Prostate gland (tissue), 2 donors: ENCODE data around the gene DERL2. TPM values are rescaled to one million over a fixed set of nuclear protein-coding genes. Genes with fewer than 3 reads are reported as not detected.
A peak's percentile ranks its signal among the peaks of the same experiment; 100 is the strongest.
"Not testable (repeated sequence)": the region's sequence is repeated elsewhere in the genome, so short reads cannot be mapped to it uniquely, and the experiment has no call there.

Experiments used
- DNase-seq: peaks from one replicate; pipeline ENCODE4 v3.0.0-alpha.2; 2019; ENCODE audit warnings: low spot score
- H3K27ac ChIP-seq, 2 donors: fragments of 200-600 bp; sonication (generic); 2 replicates each; pipeline ENCODE4 v1.5.1; 2017 to 2019
- H3K27me3 ChIP-seq: fragments of 200-600 bp; sonication (generic); replicated peaks from 2 replicates; pipeline ENCODE4 v1.5.1; 2019; ENCODE audit not compliant: insufficient read depth
- H3K36me3 ChIP-seq, 2 donors: fragments of 200-600 bp; sonication (generic); 1 replicate in 1 of 2; 2 replicates in 1 of 2; pipeline versions ENCODE4 v1.5.1 to v1.8.1; 2017 to 2019
- H3K4me1 ChIP-seq: fragments of 200-600 bp; sonication (generic); replicated peaks from 2 replicates; pipeline ENCODE4 v1.5.1; 2019
- H3K4me3 ChIP-seq, 2 donors: fragments of 200-600 bp; sonication (generic); 2 replicates each; pipeline ENCODE4 v1.5.1; 2017 to 2019
- H3K9me3 ChIP-seq: fragments of 200-600 bp; sonication (generic); 2 replicates; pipeline ENCODE4 v1.5.1; 2017
- POLR2A ChIP-seq: fragments of 450-650 bp; IDR thresholded peaks from one replicate; pipeline ENCODE4 v1.6.1; 2016; ENCODE audit warnings: antibody characterized with exemption, mild to moderate bottlenecking
- POLR2AphosphoS5 ChIP-seq: sonication (generic); formaldehyde crosslinking; IDR thresholded peaks from one replicate; pipeline ENCODE4 v1.6.1; 2017; ENCODE audit warnings: antibody characterized with exemption
- WGBS: methylation state at CpG from one replicate; pipeline ENCODE4 v1.1.5; 2018; 5-methylcytosine and 5-hydroxymethylcytosine counted together
- intact Hi-C: fragments of 100-400 bp; cut with DNase I; formaldehyde crosslinking; loops from one replicate; pipeline ENCODE4 v1.14.2; 2022
- total RNA-seq, 2 donors: library from RNA; depleted of rRNA; stranded (reverse); fragments of >200 nt; gene quantifications; one replicate each; pipeline ENCODE4 v1.1.0, GENCODE V29; 2016
- TF ChIP-seq, protein P1 (sequence below), 4 experiments: fragments of 200-600 bp in 2 of 4; fragments of 450-650 bp in 2 of 4; sonication (generic) in 2 of 4; IDR thresholded peaks; 1 replicate in 3 of 4; 2 replicates in 1 of 4; pipeline ENCODE4 v1.5.1; 2016 to 2019; ENCODE audit warnings: antibody characterized with exemption in 4 of 4, mild to moderate bottlenecking in 2 of 4, moderate library complexity in 2 of 4

Gene DERL2
- total RNA-seq, 2 donors from 2014 or later: 37.9 to 47.3 TPM

DNA sequence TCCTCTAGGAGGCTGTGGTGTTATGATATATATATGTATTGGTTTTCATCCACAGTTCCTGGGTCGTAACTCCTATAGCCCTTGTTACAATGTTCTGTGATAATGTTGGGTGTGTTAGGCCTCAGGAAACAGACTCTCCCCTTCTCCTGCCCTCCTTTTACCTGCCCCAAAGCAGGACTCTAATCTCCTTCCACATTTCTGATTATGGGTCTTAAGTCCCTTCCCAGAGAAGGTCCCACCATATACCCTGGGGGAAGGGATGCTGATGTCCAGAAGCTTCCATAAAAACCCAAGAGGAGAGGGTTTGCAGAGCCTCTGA is 46.6 kb downstream of the DERL2 start:
- Histone ChIP-seq H3K27ac (peak overlapping the region; percentile 60 to 71), H3K27me3 (no peaks in the 10 kb centered on the region), H3K9me3 (no peaks in the 10 kb centered on the region), H3K4me1 (peaks cover 9% of the 10 kb centered on the region), H3K36me3 (no peaks in the 10 kb centered on the region), H3K4me3 (peak overlapping the region; percentile 80 to 92)
- no peak for DNase-seq
- intact Hi-C loops: loop anchor here (5.0 kb wide), 1 partner anchor 192 kb away; no protein-coding TSS in a partner anchor
- TF ChIP-seq POLR2A: no peak
- no peak for TF ChIP-seq POLR2AphosphoS5
- WGBS: 5% methylated on average over 1 of the region's 1 CpG

DNA sequence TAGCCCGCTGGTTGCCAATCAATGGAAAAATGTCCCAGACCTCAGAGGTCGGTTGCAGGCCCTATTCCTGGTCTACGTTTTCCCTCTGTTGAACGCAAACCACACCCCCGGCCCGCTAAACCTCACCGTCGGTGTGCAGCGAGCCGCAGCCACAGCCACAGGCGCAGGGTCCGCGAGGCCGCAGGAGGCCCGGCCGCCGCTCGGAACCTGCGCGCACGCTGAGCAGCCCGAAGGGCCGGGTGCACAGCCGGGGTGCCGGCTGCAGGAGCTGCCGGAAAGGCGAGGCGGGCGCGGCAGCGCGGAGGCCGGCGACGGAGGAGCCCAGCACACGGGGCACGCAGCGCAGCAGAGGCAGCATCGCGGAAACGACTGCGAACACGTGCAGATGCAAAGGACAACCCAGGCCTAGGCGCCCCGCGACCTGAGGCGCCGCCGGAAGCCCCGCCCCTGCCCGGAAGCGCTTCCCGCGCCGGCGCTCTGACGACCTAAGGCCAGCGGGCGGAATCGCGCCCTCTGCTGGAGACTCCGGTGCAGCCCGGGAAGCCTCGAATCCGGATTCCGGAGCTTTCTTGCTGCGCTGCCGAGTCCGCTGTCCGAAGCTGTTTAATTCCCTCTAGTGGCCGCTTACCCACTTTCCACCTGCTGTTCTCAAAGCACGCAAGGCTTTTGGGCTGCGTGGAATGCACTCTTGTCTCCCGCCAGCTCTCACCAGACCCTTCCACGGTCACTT is 47.1 kb downstream of the DERL2 start, which contains the start of gene C1QBP:
C1QBP (minus strand) TSS at position 440 of the 730 bp plus-strand sequence; CDS start at position 358, 82 bp downstream.
- TF ChIP-seq, protein P1, sequence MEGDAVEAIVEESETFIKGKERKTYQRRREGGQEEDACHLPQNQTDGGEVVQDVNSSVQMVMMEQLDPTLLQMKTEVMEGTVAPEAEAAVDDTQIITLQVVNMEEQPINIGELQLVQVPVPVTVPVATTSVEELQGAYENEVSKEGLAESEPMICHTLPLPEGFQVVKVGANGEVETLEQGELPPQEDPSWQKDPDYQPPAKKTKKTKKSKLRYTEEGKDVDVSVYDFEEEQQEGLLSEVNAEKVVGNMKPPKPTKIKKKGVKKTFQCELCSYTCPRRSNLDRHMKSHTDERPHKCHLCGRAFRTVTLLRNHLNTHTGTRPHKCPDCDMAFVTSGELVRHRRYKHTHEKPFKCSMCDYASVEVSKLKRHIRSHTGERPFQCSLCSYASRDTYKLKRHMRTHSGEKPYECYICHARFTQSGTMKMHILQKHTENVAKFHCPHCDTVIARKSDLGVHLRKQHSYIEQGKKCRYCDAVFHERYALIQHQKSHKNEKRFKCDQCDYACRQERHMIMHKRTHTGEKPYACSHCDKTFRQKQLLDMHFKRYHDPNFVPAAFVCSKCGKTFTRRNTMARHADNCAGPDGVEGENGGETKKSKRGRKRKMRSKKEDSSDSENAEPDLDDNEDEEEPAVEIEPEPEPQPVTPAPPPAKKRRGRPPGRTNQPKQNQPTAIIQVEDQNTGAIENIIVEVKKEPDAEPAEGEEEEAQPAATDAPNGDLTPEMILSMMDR (IDR thresholded peaks at IDR 0.05): peak; percentile 91 to 100 (median 99)
- TF ChIP-seq POLR2AphosphoS5 (peak; percentile 92), POLR2A (no peak)
- H3K9me3 ChIP-seq: no peaks in the 10 kb centered on the region
- peak within 1 kb of the TSS; percentile 80 to 92 for H3K4me3 ChIP-seq
- intact Hi-C loops: loop anchor here (5.0 kb wide), 1 partner anchor 192 kb away; no protein-coding TSS in a partner anchor
- no peaks in the 10 kb centered on the region for H3K36me3 ChIP-seq
- peak within 1 kb of the TSS; percentile 60 to 71 for H3K27ac ChIP-seq
- peak; percentile 87 for DNase-seq
- under 1% methylated on average over 75 of the region's 75 CpGs for WGBS
- peaks cover 9% of the 10 kb centered on the region for H3K4me1 ChIP-seq
- H3K27me3 ChIP-seq: no peaks in the 10 kb centered on the region

DNA sequence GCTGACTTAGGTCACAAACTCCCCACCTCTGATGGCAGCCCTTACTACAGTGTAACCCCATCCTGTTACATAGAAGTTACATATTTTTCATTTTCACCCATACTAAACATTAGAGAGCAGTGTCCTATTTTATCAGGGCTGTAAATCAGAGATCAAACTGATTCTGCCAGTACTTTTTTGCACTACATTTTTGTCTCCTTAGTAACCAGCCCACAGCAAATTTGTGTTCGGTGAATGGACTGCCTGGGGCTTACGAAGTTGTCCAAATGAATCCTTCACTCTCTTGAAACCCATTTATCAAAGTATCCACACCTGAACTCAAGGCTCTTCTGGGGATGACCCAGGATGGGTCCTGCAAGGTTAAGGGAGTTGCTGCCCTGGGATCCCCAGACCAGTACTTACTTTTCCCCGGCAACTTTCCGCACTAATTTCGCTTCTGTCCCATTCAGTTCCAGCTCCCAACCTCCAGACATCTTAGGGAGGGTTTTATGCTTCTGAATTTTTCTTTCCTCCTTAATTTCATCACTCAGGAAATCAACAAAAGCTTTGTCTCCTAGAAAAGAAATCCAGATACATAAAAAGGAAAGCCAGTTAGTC is 48.2 kb downstream of the DERL2 start:
- no peaks in the 10 kb centered on the region for H3K9me3 ChIP-seq
- H3K4me1 ChIP-seq: peaks cover 9% of the 10 kb centered on the region
- intact Hi-C loops: loop anchor here (5.0 kb wide), 1 partner anchor 191 kb away; no protein-coding TSS in a partner anchor
- peak overlapping the region; percentile 80 to 92 for H3K4me3 ChIP-seq
- H3K36me3 ChIP-seq: peaks cover 4 to 6% of the 10 kb centered on the region in 2 donors
- 37% methylated on average over 5 of the region's 5 CpGs for WGBS
- TF ChIP-seq, protein P1 (IDR thresholded peaks at IDR 0.05): no peak
- no peak for TF ChIP-seq POLR2A
- TF ChIP-seq POLR2AphosphoS5: no peak
- H3K27ac ChIP-seq: no peak overlapping the region
- no peaks in the 10 kb centered on the region for H3K27me3 ChIP-seq
- DNase-seq: no peak

DNA sequence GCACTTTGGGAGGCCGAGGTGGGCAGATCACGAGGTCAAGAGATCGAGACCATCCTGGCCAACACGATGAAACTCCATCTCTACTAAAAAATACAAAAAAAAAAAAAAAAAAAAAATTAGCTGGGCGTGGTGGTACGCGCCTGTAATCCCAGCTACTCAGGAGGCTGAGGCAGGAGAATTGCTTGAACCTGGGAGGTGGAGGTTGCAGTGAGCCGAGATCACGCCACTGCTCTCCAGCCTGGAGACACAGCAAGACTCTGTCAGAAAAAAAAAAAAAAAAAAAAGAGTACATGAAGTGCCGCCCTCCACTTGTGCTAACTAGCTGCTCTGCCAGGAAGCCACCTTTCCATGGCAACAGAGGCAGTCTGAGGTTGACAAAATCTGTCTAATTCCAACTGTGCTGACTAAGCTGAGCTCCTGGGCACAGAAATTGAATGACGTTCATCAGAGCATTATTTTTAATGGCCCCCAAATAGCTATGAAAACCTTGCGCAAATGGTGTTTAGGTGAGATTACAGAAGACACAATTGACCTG is 50.1 kb downstream of the DERL2 start:
- not testable (repeated sequence) for H3K36me3 ChIP-seq, H3K4me1 ChIP-seq, H3K9me3 ChIP-seq, H3K4me3 ChIP-seq, H3K27me3 ChIP-seq, H3K27ac ChIP-seq, DNase-seq
- 86% methylated on average over 12 of the region's 12 CpGs for WGBS
- intact Hi-C loops: loop anchor here (5.0 kb wide), 1 partner anchor 189 kb away; no protein-coding TSS in a partner anchor

DNA sequence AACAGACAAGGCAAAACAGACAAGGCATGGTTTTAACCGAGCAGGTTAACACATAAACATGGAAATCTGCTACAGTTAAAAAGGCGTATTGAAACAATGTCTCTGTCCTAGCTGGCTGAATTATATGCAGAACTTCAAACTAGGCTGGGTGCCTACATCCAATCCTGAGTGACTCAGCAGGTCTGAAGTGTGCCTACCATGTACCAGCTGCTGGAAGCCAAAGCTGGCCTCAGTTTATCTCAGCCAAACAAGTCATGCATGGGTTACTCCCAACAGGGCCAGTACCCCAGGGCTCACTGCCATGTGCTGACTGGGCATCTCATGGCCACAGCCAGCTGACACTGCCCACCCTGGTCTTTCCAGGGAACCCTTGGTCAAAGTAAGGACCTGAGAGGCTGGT is 51.0 kb downstream of the DERL2 start:
- 90% methylated on average over 2 of the region's 2 CpGs for WGBS
- intact Hi-C loops: loop anchor here (5.0 kb wide), 1 partner anchor 188 kb away; no protein-coding TSS in a partner anchor
- Histone ChIP-seq H3K9me3 (no peaks in the 10 kb centered on the region), H3K27ac (no peak overlapping the region), H3K4me1 (peaks cover 9% of the 10 kb centered on the region), H3K4me3 (no peak overlapping the region), H3K36me3 (peaks cover 4 to 6% of the 10 kb centered on the region in 2 donors), H3K27me3 (no peaks in the 10 kb centered on the region)
- DNase-seq: no peak
- TF ChIP-seq POLR2AphosphoS5 (no peak), POLR2A (no peak)
- TF ChIP-seq, protein P1 (IDR thresholded peaks at IDR 0.05): no peak
